ENCODE results near the gene MED12L.

Gene MED12L, protein sequence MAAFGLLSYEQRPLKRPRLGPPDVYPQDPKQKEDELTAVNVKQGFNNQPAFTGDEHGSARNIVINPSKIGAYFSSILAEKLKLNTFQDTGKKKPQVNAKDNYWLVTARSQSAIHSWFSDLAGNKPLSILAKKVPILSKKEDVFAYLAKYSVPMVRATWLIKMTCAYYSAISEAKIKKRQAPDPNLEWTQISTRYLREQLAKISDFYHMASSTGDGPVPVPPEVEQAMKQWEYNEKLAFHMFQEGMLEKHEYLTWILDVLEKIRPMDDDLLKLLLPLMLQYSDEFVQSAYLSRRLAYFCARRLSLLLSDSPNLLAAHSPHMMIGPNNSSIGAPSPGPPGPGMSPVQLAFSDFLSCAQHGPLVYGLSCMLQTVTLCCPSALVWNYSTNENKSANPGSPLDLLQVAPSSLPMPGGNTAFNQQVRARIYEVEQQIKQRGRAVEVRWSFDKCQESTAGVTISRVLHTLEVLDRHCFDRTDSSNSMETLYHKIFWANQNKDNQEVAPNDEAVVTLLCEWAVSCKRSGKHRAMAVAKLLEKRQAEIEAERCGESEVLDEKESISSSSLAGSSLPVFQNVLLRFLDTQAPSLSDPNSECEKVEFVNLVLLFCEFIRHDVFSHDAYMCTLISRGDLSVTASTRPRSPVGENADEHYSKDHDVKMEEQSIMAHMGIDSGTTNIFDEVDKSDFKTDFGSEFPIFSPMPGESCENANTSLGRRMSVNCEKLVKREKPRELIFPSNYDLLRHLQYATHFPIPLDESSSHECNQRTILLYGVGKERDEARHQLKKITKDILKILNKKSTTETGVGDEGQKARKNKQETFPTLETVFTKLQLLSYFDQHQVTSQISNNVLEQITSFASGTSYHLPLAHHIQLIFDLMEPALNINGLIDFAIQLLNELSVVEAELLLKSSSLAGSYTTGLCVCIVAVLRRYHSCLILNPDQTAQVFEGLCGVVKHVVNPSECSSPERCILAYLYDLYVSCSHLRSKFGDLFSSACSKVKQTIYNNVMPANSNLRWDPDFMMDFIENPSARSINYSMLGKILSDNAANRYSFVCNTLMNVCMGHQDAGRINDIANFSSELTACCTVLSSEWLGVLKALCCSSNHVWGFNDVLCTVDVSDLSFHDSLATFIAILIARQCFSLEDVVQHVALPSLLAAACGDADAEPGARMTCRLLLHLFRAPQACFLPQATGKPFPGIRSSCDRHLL (N-terminal part only)

DNA sequence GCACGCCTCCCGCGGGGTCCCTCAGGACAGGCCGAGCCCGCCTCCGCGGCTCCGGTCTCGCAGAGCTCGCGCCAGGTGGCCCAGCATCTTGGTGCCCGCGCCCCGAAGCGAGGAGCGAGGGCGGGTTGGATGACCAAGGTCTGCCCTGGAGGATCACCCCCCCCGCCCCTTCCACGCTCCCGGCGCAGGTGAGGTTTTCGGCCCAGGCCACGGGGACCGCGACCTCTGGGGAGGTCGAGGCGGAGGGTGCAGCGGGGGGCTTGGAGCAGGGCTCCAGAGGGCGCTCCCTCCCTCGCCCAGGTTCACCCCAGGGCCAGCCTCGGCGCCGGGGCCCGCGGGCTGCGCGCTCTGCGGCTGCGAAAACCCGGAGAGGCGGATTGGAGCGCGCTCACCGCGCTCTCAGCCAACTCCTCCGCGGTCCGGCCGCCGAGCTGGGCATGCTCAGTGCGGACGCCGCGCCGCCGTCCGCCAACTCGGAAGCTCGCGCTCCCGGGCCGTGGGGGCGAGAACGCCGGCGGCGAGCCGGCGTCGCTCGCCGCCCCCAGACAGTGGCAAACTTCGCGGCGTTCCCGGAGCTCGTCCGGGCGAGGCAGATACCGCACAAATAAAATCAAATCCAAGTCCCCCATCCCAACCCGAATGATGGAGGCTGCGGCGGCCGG is at the start of gene MED12L:
MED12L (plus strand) TSS at position 438 of the 662 bp plus-strand sequence. CDS start 1,263 bp downstream, outside the sequence.
- TF ChIP-seq ESRRG (CRISPR knock-in tag; IDR thresholded peaks at IDR 0.05) (no peak), ZNF70 (CRISPR knock-in tag; IDR thresholded peaks at IDR 0.05) (no peak), ZNF565 (CRISPR knock-in tag; conservative IDR thresholded peaks at IDR 0.05; ENCODE audit: low read depth) (no peak), ISL1 (CRISPR knock-in tag; IDR thresholded peaks at IDR 0.05) (no peak), CSDC2 (CRISPR knock-in tag; IDR thresholded peaks at IDR 0.05) (no peak), BACH2 (CRISPR knock-in tag; IDR thresholded peaks at IDR 0.05; ENCODE audit: borderline replicate concordance) (no peak)
- TF ChIP-seq, protein P1, sequence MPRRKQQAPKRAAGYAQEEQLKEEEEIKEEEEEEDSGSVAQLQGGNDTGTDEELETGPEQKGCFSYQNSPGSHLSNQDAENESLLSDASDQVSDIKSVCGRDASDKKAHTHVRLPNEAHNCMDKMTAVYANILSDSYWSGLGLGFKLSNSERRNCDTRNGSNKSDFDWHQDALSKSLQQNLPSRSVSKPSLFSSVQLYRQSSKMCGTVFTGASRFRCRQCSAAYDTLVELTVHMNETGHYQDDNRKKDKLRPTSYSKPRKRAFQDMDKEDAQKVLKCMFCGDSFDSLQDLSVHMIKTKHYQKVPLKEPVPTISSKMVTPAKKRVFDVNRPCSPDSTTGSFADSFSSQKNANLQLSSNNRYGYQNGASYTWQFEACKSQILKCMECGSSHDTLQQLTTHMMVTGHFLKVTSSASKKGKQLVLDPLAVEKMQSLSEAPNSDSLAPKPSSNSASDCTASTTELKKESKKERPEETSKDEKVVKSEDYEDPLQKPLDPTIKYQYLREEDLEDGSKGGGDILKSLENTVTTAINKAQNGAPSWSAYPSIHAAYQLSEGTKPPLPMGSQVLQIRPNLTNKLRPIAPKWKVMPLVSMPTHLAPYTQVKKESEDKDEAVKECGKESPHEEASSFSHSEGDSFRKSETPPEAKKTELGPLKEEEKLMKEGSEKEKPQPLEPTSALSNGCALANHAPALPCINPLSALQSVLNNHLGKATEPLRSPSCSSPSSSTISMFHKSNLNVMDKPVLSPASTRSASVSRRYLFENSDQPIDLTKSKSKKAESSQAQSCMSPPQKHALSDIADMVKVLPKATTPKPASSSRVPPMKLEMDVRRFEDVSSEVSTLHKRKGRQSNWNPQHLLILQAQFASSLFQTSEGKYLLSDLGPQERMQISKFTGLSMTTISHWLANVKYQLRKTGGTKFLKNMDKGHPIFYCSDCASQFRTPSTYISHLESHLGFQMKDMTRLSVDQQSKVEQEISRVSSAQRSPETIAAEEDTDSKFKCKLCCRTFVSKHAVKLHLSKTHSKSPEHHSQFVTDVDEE (CRISPR knock-in tag; IDR thresholded peaks at IDR 0.05), result no peak
- TF ChIP-seq, protein P2, sequence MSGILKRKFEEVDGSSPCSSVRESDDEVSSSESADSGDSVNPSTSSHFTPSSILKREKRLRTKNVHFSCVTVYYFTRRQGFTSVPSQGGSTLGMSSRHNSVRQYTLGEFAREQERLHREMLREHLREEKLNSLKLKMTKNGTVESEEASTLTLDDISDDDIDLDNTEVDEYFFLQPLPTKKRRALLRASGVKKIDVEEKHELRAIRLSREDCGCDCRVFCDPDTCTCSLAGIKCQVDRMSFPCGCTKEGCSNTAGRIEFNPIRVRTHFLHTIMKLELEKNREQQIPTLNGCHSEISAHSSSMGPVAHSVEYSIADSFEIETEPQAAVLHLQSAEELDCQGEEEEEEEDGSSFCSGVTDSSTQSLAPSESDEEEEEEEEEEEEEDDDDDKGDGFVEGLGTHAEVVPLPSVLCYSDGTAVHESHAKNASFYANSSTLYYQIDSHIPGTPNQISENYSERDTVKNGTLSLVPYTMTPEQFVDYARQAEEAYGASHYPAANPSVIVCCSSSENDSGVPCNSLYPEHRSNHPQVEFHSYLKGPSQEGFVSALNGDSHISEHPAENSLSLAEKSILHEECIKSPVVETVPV (CRISPR knock-in tag; IDR thresholded peaks at IDR 0.05), result no peak
- TF ChIP-seq, protein P3, sequence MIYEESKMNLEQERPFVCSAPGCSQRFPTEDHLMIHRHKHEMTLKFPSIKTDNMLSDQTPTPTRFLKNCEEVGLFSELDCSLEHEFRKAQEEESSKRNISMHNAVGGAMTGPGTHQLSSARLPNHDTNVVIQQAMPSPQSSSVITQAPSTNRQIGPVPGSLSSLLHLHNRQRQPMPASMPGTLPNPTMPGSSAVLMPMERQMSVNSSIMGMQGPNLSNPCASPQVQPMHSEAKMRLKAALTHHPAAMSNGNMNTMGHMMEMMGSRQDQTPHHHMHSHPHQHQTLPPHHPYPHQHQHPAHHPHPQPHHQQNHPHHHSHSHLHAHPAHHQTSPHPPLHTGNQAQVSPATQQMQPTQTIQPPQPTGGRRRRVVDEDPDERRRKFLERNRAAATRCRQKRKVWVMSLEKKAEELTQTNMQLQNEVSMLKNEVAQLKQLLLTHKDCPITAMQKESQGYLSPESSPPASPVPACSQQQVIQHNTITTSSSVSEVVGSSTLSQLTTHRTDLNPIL (CRISPR knock-in tag; IDR thresholded peaks at IDR 0.05; ENCODE audit: low read depth), result no peak
- ATAC-seq, result peak; percentile 84

DNA sequence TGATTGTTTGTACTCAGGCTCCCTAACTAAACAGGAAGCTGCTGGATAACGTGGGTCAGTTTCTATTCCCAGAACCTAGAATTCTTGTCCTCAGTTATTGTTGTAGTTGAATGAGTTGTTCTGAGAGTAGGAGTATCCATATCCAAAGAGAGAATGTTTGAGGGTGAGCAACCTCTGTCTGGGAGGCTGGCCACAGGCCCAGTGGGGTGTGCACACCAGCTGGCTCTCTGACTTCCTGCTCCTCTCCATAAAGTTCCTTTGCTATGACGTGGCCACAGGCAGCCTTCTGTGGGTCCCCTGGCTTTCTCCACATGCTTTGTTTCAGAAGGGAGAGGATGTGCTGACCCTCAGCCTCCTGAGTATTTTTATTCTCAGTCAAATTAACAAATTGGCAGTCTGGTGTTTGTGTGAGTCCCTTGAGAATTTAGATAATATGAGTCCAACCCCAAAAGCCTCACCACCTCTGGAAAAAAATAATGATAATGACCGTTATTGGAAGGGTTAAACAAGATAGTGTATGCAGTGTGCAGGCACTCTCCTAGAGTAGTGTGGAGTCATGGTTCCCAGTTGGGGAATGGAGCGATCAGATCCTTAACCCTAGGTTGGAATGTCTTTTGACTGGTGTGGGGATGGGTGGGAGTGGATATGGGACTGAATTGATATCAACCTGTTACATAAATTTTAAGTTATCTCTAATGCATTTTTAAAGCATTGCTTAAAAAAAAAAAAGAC is 47.6 kb upstream of the MED12L start:
- TF ChIP-seq ZNF565 (CRISPR knock-in tag; conservative IDR thresholded peaks at IDR 0.05; ENCODE audit: low read depth) (no peak), OSR1 (CRISPR knock-in tag; IDR thresholded peaks at IDR 0.05) (no peak), ESRRG (CRISPR knock-in tag; IDR thresholded peaks at IDR 0.05) (no peak), RARB (CRISPR knock-in tag; IDR thresholded peaks at IDR 0.05) (no peak), ZFP30 (CRISPR knock-in tag; IDR thresholded peaks at IDR 0.05) (no peak), PPARA (CRISPR knock-in tag; IDR thresholded peaks at IDR 0.05; ENCODE audit: borderline replicate concordance) (no peak), TCF4 (CRISPR knock-in tag; IDR thresholded peaks at IDR 0.05; ENCODE audit: borderline replicate concordance) (no peak), ZFP3 (CRISPR knock-in tag; IDR thresholded peaks at IDR 0.05) (no peak), ISL1 (CRISPR knock-in tag; IDR thresholded peaks at IDR 0.05) (no peak), GLIS3 (CRISPR knock-in tag; IDR thresholded peaks at IDR 0.05) (no peak), CSDC2 (CRISPR knock-in tag; IDR thresholded peaks at IDR 0.05) (no peak), ZNF8 (CRISPR knock-in tag; IDR thresholded peaks at IDR 0.05) (no peak), ZNF70 (CRISPR knock-in tag; IDR thresholded peaks at IDR 0.05) (no peak)
- TF ChIP-seq, protein P4, sequence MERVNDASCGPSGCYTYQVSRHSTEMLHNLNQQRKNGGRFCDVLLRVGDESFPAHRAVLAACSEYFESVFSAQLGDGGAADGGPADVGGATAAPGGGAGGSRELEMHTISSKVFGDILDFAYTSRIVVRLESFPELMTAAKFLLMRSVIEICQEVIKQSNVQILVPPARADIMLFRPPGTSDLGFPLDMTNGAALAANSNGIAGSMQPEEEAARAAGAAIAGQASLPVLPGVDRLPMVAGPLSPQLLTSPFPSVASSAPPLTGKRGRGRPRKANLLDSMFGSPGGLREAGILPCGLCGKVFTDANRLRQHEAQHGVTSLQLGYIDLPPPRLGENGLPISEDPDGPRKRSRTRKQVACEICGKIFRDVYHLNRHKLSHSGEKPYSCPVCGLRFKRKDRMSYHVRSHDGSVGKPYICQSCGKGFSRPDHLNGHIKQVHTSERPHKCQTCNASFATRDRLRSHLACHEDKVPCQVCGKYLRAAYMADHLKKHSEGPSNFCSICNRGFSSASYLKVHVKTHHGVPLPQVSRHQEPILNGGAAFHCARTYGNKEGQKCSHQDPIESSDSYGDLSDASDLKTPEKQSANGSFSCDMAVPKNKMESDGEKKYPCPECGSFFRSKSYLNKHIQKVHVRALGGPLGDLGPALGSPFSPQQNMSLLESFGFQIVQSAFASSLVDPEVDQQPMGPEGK (CRISPR knock-in tag; IDR thresholded peaks at IDR 0.05; ENCODE audit: borderline replicate concordance), result no peak
- ATAC-seq, result peak; percentile 80
